Measurements from ENCODE around the gene GATD1.

The GATD1 gene

GRCh38 chr11:777288-778255 is at the start of gene GATD1:
GATD1 (minus strand) TSS chr11:777487; CDS start chr11:777462, 25 bp downstream.
- no peak for FAIRE-seq

GRCh38 chr11:826836-827145 is 49.5 kb upstream of the GATD1 start:
- FAIRE-seq, result no peak

- FAIRE-seq, result no peak
Measured at GRCh38 chr11:826227-826621, 48.9 kb upstream of the GATD1 start.

- no peak for FAIRE-seq
Measured at GRCh38 chr11:825366-826226, 48.3 kb upstream of the GATD1 start.

- no peak for FAIRE-seq
Measured at GRCh38 chr11:824942-825341, 47.7 kb upstream of the GATD1 start.

- no peak for FAIRE-seq
Measured at GRCh38 chr11:824292-824880, 47.1 kb upstream of the GATD1 start.

GRCh38 chr11:823441-824291 is 46.4 kb upstream of the GATD1 start:
- no peak for FAIRE-seq

GRCh38 chr11:821512-822371 is 44.5 kb upstream of the GATD1 start:
- FAIRE-seq, result no peak

GRCh38 chr11:820655-821511 is 43.6 kb upstream of the GATD1 start:
- FAIRE-seq, result no peak

GRCh38 chr11:819943-820649 is 42.8 kb upstream of the GATD1 start:
- FAIRE-seq, result no peak

GRCh38 chr11:819129-819931 is 42.0 kb upstream of the GATD1 start:
- FAIRE-seq, result no peak

GRCh38 chr11:818396-819128 is 41.3 kb upstream of the GATD1 start, which contains the start of gene PNPLA2:
PNPLA2 (plus strand) TSS chr11:818914; CDS start chr11:819719, 805 bp downstream.
- FAIRE-seq, result no peak

- no peak for FAIRE-seq
Measured at GRCh38 chr11:816433-816779, 39.1 kb upstream of the GATD1 start.

GRCh38 chr11:815675-816432 is 38.6 kb upstream of the GATD1 start:
- FAIRE-seq, result no peak

- FAIRE-seq, result no peak
Measured at GRCh38 chr11:813456-814096, 36.3 kb upstream of the GATD1 start.

- no peak for FAIRE-seq
Measured at GRCh38 chr11:813072-813455, 35.8 kb upstream of the GATD1 start.

GRCh38 chr11:812390-812789 is 35.1 kb upstream of the GATD1 start:
- no peak for FAIRE-seq

All from colon (tissue), 2 donors.